DND-41 (cell line): ENCODE data around the gene YY2.
A peak's percentile ranks its signal among the peaks of the same experiment; 100 is the strongest.

Experiments
- ATAC-seq: fragments of 200-7000 bp; cut with Tn5 transposase; 3 replicates; pipeline ENCODE4 v1.9.1; 2021; ENCODE audit warnings: low read depth; ENCODE audit not compliant: insufficient read depth
- DNase-seq: peaks from one replicate; pipeline ENCODE4 v3.0.0-alpha.2; 2020
- H2AFZ ChIP-seq: 2 replicates; pipeline ENCODE4 v1.6.0; 2012; ENCODE audit warnings: low read depth, low read length
- H3K27ac ChIP-seq: 2 replicates; pipeline ENCODE4 v1.5.1; 2012; ENCODE audit warnings: low read length, inconsistent platforms
- H3K27me3 ChIP-seq: fragments of 200-600 bp; sonication (generic); 2 replicates; pipeline ENCODE4 v1.6.0; 2012; ENCODE audit warnings: low read length, mild to moderate bottlenecking, inconsistent platforms; ENCODE audit not compliant: insufficient read depth, poor library complexity
- H3K36me3 ChIP-seq: 2 replicates; pipeline ENCODE4 v1.5.1; 2012; ENCODE audit warnings: low read length, inconsistent platforms; ENCODE audit not compliant: insufficient read depth
- H3K4me1 ChIP-seq: 2 replicates; pipeline ENCODE4 v1.5.1; 2012; ENCODE audit warnings: mild to moderate bottlenecking, low read length; ENCODE audit not compliant: insufficient read depth
- H3K4me2 ChIP-seq: 2 replicates; pipeline ENCODE4 v1.6.0; 2012; ENCODE audit warnings: mild to moderate bottlenecking, moderate library complexity, low read length, inconsistent platforms; ENCODE audit not compliant: insufficient read depth
- H3K4me3 ChIP-seq, 2 experiments: fragments of 200-600 bp in 1 of 2; shearing (Covaris generic) in 1 of 2; 2 replicates each; pipeline ENCODE4 v1.5.1; 2012 to 2016; ENCODE audit warnings: inconsistent platforms in 2 of 2, low read length in 2 of 2, mild to moderate bottlenecking in 2 of 2, low read depth in 1 of 2, moderate library complexity in 1 of 2
- H3K79me2 ChIP-seq: 2 replicates; pipeline ENCODE4 v1.6.0; 2012; ENCODE audit warnings: low read length, inconsistent platforms; ENCODE audit not compliant: insufficient read depth
- H3K9ac ChIP-seq: 2 replicates; pipeline ENCODE4 v1.6.0; 2012; ENCODE audit warnings: low read depth, mild to moderate bottlenecking, inconsistent platforms, low read length, moderate library complexity
- H3K9me3 ChIP-seq: 2 replicates; pipeline ENCODE4 v1.5.1; 2012; ENCODE audit warnings: low read length, moderate library complexity, mild to moderate bottlenecking, inconsistent platforms; ENCODE audit not compliant: insufficient read depth, severe bottlenecking
- H4K20me1 ChIP-seq: 2 replicates; pipeline ENCODE4 v1.6.0; 2012; ENCODE audit warnings: low read length; ENCODE audit not compliant: insufficient read depth
- CTCF ChIP-seq: IDR thresholded peaks from 2 replicates; pipeline ENCODE4 v1.5.1; 2012; ENCODE audit warnings: borderline replicate concordance, low read length, moderate library complexity, mild to moderate bottlenecking; ENCODE audit not compliant: poor library complexity, severe bottlenecking; ENCODE audit errors: extremely low read depth
- EZH2 ChIP-seq: IDR thresholded peaks from 3 replicates; pipeline ENCODE4 v1.6.1; 2012; ENCODE audit warnings: borderline replicate concordance, low read depth, mild to moderate bottlenecking, moderate library complexity, low read length, inconsistent platforms; ENCODE audit not compliant: severe bottlenecking

YY2 gene

GRCh38 chrX:21839334-21840192 lies 16.2 kb upstream of the YY2 start, which contains the start of gene MBTPS2:
MBTPS2 (plus strand) TSS chrX:21839617; CDS start chrX:21839735, 118 bp downstream.
- ATAC-seq (peak; percentile 90), DNase-seq (peak; percentile 85)
- H3K4me2 ChIP-seq, result peak within 1 kb of the TSS; percentile 80
- H2AFZ ChIP-seq, result peak within 1 kb of the TSS; percentile 83
- no peaks in the 10 kb centered on the region for H3K27me3 ChIP-seq
- peaks cover 18% of the 10 kb centered on the region for H3K79me2 ChIP-seq
- TF ChIP-seq CTCF (peak; percentile 38), EZH2 (no peak)
- H3K36me3 ChIP-seq, result no peaks in the 10 kb centered on the region
- H3K9me3 ChIP-seq, result no peaks in the 10 kb centered on the region
- peak within 1 kb of the TSS; percentile 91 for H3K9ac ChIP-seq
- H4K20me1 ChIP-seq, result no peaks in the 10 kb centered on the region
- peak within 1 kb of the TSS; percentile 60 to 67 for H3K4me3 ChIP-seq
- H3K4me1 ChIP-seq, result peaks cover 18% of the 10 kb centered on the region
- H3K27ac ChIP-seq, result peak within 1 kb of the TSS; percentile 81

GRCh38 chrX:21840193-21840545 lies 15.6 kb upstream of the YY2 start:
- Histone ChIP-seq H3K9me3 (no peaks in the 10 kb centered on the region), H3K27me3 (no peaks in the 10 kb centered on the region), H2AFZ (peak overlapping the region; percentile 74), H3K27ac (peak overlapping the region; percentile 81), H4K20me1 (no peaks in the 10 kb centered on the region), H3K79me2 (peaks cover 18% of the 10 kb centered on the region), H3K36me3 (no peaks in the 10 kb centered on the region), H3K9ac (peak overlapping the region; percentile 91), H3K4me1 (peaks cover 18% of the 10 kb centered on the region), H3K4me2 (peak overlapping the region; percentile 80), H3K4me3 (peak overlapping the region; percentile 60 to 67)
- TF ChIP-seq CTCF (no peak), EZH2 (no peak)
- DNase-seq (peak; percentile 7), ATAC-seq (peak; percentile 44)

GRCh38 chrX:21843179-21843578 lies 12.6 kb upstream of the YY2 start:
- no peak for TF ChIP-seq EZH2
- TF ChIP-seq CTCF, result no peak
- Histone ChIP-seq H3K36me3 (peaks cover 11% of the 10 kb centered on the region; the same call in 1 of the 2 replicates), H3K27me3 (no peaks in the 10 kb centered on the region), H3K79me2 (peaks cover 18% of the 10 kb centered on the region), H3K9ac (no peak overlapping the region), H4K20me1 (no peaks in the 10 kb centered on the region), H2AFZ (no peak overlapping the region), H3K9me3 (no peaks in the 10 kb centered on the region), H3K4me2 (no peak overlapping the region), H3K27ac (no peak overlapping the region), H3K4me3 (no peak overlapping the region), H3K4me1 (peaks cover 18% of the 10 kb centered on the region)
- ATAC-seq (no peak), DNase-seq (no peak)
